Measurements from ENCODE around the gene PFKP.
"Not testable (repeated sequence)": the region's sequence is repeated elsewhere in the genome, so short reads cannot be mapped to it uniquely, and the experiment has no call there.

Gene PFKP

DNA sequence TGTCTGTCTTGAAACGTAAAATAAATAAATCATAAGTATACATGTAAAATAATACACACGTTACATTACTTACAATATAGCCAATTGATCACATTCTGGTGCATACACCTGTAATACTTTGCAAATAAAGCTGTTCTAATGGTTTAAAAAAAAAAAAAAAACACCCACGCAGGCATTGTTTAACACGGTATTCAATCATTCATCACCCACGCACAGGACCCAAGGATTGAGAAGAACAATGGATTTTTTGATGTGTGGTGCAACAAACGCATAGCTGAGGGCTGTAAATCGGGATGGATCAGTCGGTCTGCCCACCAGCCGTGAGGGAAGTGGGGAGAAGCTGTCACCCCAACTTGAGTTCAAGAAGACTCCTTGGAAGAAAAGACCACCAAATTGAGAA lies 96.5 kb downstream of the PFKP start:
- no peak for DNase-seq

DNA sequence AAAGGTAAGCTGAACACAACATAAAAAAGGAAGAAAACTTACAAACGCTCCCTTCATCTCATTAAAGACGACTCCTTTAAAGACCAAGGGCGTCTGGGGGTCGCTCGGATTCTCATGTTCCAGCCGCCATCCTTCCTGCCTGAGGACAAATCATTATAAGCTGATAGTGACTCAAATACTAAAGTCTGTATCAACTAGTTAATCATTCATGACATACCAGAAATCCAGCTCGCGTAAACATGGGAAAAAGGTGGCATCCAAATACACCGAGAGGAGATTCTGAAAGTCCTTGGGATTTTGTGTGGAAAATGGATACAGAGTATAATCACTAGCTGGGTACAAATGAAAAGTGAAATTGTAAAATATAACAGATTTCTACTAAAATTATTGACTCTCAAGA lies 97.8 kb downstream of the PFKP start:
- DNase-seq = no peak

DNA sequence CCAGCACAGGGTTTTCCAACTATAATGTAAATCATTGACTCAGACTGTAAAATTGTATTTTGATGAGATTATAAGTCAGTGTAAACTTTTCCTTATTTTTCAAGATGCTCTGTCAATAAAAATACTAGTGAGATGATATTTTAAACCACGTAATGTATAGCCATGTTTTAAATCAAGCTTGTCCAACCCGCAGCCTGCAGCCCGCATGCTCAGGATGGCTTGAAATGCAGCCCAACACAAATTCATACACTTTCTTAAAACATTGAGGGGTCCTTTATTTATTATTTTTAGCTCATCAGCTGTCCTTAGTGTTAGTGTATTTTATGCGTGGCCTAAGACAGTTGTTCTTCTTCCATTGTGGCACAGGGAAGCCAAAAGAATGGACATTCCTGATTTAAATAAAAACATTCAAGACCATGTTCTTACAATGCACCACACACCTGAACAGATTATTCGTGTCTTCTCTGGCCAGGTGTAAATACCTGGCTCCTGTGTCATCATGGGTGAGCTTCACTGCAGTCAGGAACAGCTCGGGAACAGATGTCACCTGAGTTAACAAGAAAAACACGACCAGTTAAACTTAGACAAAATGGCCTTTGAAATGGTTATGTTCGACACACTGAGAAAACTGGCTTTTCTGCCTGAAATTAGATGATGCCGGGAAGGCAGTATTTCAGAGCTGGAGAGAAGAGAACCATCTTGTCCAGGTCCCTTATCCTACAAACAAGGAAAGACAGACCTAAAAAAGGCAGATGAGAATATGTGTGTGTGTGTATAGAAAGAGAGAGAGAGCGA lies 99.3 kb downstream of the PFKP start:
- DNase-seq = no peak

DNA sequence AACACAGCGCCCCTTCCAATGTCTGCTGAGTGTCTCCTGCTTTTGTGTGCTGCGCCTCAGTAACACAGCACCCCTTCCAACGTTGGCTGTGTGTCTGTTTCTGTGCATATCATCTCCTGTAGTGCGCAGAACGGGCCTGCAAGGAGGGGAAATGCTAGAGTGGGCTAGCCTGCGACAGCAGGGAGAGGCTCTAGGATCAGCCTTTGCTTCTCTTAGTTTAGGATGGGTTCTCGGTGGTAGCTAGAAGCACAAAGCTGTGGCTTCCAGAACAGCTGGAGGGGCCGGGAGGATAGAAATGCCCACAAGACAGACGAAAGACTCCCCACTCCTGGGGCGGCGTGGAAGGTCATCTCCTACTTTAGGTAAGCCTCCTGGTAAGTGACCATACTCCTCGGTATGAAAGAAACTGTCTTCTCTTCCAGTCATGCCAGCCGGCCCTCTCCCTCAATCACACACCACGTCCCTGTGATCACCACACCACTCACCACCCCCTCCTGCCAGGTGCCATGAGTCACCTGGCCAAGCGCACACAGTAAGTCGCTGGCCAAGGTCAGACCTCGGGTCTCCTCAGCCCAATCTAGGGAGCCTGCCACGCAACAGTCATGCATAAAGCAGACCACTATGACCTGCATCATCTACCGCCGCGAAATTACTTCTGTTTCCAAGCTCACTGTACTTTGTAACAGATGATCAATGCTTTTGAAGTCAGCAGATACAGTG lies 100.4 kb downstream of the PFKP start:
- DNase-seq = no peak

DNA sequence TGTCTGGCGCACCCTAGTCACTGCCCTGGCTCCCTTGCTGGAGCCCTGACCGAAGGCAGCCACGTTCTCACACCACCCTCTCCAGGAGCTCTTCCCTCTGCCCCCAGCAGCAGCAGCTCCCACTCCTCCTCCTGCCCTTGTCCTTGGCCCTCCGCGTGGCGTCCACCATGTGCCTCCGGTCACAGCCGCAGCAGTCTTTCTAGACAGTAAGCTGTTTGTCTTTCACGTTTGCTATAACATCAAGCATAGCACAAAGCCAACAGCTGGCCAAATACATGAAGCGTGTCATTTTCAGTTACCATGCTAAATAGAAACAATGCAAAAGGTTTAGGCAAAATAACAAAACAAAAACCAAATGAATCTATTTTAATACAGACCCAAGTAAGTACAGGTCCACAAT lies 101.9 kb downstream of the PFKP start:
- DNase-seq = peak; percentile 5

DNA sequence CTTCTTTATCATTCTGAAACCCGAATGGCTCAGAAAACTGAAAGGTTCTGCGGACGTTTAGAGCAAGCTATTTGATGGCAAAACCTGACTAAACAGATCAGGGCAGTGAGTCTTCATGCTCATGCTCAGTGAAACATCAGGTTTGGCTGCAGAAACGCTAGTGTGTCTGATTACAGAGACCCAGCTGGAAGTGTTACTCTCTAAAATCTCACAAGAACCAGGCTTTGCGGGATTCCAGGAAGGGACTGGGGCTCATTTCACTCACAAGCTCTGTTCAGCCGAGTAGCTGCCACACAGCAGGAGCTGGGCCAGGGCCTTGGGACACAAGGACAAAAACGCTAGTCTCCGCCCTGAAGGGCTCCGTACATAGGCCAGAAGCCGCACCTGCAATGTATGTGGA lies 102.3 kb downstream of the PFKP start:
- peak; percentile 7 for DNase-seq

DNA sequence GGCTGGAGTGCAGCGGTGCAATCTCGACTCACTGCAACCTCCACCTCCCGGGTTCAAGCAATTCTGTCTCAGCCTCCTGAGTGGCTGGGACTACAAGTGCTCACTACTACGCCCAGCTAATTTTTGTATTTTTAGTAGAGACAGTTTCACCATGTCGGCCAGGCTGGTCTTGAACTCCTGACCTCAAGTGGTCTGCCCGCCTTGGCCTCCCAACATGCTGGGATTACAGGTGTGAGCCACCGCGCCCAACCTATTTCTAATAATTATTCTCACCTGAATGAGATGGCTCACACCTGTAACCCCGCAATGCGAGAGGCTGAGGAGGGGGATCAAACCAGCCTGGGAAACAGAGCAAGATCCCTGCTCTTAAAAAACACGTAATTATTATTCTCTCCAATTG lies 104.1 kb downstream of the PFKP start:
- DNase-seq = not testable (repeated sequence)

DNA sequence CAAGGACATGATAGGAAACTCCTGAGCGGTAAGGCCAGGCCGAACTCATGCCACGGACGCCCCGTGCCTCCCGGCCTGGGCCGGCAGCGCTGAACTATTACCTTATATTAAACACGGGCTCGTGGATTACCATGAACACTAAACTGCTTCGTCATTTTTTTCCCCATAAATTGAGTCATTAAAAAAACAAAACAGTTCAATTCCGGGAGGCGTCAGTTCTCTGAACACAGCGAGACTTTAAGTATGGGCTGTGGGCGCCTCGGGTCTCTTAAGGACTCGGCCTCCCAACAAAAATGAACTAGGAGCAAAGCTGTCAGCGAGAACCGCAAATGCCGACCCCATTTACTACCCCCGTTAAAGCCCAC lies 104.7 kb downstream of the PFKP start:
- DNase-seq = no peak

DNA sequence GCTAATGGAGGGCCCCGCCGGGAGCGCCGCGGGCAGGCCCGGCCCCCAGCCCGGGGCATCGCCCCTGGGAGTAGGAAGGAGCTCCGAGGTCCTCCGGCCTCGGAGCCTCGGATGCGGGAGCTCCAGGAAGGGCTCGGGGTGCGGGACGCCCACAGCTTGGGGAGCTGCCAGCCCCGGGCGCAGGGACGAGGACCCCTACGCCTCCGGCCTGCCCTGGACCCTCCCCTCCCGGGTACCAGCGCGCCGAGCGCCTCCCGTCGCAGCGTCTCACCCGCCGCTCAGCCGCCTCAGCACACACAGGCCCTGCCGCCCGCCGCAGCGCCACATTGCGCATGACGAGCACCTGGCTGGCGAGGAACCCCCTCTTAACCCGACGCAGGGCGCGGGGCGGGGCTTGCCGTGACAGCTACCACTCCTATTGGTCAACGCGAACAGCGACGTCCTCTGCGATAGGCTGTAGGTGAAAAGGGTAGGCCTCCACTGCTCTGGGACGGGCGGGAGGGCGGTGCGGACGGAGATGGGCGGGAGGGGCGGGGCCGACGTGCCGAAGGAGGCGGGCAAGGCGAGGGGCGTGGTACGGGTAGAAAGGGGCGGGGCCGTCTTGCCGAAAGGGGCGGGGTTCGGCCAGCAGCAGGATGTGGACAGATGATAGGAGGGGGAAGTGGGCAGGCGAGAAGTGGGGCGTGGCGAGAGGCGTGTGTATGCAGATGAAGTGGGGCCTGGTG lies 105.3 kb downstream of the PFKP start, which contains the start of gene PITRM1:
TSS of gene PITRM1 (minus strand) at position 337 of the 725 bp plus-strand sequence. CDS start at position 327, 10 bp downstream.
- DNase-seq = peak; percentile 97

DNA sequence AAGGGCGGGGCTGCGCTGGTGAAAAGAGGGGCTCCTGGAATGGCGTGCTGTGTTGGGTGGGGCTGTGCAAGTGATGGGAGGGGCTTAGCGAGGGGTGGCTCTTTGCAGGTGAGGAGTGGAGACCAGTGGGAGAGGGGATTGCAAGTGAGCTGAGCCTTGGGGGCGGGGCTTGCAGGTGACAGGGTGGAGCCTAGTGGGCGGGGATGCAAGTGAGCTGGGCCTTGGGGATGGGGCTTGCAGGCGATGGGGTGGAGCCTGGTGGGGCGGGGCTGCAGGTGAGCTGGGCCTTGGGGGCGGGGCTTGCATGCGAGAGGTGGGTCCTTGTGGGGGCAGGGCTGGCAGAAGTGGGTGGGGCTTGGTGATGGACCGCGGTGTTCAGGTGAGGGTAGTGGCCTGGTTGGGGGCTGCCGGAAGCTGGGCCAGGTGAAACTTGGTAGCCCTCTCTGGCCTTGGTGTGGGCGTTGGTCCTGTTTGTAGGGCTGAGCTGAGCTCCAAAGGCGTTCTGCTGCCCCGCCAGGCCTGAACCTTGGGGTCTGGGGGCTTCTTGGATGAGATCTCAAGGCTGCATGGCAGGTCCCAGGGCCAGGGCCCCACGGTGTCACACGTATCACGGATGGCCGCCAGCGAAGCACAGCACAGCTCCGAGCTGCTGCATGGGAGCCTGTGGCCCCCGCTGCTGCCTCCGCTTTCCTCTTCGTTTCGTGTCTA lies 106.0 kb downstream of the PFKP start:
- peak; percentile 97 for DNase-seq

DNA sequence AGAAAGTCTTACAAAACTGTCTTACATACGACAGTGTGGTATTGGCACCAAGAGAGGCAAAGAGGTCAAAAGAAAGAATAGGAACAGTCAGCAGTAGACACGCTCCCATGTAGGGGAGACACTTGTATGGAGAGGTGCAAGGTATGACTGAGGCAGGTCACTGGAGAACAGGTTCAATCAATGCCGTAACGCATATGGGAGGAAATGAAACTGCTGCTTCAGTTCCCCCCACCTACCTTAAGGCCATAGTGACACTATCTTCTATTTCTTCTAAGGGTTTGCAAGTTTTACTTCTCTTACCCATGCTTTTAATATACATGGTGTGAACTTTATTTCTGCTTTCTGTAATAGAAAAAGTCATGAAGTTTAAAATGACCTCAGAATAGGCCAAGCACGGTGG lies 110.7 kb downstream of the PFKP start:
- no peak for DNase-seq

DNA sequence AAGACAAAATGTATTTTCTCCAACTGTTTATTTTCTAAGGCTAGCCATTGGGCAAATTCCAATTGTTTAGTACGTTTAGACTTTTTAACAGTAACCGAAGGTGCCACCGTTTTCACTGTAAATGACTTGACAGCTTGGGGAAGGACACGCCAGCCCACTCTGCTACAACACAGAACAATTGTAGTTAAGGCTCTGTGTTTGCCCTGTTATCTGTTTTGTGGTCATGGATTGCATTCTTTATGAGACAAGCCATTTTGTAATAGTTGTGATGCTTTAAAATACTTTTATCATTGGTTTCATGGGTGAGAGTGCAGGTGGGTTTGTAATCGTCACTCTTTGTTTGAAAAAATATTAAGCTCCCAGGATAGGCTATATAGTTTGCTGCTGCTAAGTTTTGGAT lies 111.8 kb downstream of the PFKP start:
- DNase-seq = no peak

DNA sequence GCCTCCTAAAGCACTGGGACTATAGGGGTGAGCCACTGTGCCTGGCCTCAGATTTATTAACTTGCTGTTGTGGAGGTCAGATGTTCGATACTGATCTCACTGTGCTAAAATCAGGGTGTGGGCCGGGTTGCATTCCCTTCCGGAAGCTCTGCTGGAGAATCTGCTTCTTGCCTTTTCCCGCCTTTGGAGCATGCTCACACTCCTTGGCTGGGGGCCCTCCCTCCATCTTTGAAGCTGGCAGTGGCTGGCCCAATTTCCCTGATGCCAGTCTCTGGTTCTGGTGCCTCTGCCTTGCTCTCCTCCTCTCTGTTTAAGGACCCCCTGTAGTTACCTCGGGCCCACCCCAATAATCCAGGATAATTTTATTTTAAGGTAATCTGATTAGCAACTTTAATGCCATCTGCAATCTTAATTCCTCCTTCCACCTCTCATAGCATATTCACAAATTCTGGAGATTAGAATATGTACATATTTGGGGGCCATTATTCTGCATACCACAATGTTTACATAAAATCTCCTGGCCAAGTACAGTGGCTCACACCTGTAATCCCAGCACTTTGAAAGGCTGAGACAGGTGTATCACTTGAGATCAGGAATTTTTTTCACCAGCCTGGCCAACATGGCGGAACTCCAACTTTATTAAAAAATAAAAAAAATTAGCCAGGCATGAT lies 113.1 kb downstream of the PFKP start:
- no peak for DNase-seq

DNA sequence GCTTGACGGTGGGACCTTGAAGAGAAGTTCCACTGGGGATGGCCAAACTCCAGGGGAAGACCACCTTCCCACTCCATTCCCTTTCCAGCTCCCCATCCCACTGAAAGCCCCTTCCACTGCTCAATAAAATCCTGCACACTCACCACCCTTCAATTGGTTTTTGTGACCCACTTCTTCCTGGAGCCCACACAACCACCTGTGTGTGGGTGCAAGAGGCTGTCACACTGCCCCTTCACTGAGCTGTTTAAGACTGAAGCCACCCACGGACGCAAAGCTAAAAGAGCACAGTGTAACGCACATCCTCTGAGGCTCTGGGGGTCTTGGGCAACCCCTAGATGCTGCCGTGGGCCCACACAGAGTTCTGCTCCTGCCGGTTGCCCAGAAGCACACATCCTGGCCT lies 118.0 kb downstream of the PFKP start:
- DNase-seq = no peak

DNA sequence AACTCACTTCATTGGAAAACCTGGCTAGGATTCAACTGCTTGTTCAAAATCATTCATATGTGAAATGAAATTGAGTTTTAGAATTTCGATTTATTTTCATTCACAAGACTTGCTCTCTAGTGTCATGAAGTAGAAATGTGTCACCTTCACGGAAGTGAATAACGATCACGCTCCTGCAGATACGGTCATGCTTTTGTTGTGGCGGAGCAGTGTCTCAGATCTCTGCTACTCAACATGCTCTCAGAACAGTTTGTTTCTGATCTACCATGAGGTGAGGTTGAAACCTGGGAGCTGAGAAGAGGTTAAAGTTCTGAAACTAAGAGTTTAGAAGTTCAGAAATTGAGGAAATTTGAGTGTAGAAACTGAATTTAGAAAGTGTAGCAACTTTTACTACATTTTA lies 119.0 kb downstream of the PFKP start:
- no peak for DNase-seq

All from NCI-H69 (cell line).